ENCODE measurements around the gene PCLAF.
A peak's percentile ranks its signal among the peaks of the same experiment; 100 is the strongest.
"Not testable (repeated sequence)": the region's sequence is repeated elsewhere in the genome, so short reads cannot be mapped to it uniquely, and the experiment has no call there.

Gene PCLAF

DNA sequence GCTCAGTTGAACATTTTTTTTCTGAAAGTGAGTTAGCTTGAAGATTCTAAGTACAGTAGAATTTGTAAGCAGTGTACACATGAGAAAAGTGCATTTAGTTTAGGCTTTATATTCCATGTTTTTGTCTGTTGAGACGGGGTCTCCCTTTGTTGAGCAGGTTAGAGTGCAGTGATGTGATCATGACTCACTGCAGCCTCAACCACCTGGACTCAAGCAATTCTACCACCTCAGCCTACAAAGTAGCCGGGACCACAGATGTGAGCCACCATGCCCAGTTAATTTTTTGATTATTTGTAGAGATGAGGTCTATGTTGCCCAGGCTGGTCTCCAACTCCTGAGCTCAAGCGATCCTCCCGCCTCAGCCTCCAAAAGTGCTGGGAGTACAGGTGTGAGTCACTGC, 20.0 kb downstream of the PCLAF start:
- DNase-seq: no peak

DNA sequence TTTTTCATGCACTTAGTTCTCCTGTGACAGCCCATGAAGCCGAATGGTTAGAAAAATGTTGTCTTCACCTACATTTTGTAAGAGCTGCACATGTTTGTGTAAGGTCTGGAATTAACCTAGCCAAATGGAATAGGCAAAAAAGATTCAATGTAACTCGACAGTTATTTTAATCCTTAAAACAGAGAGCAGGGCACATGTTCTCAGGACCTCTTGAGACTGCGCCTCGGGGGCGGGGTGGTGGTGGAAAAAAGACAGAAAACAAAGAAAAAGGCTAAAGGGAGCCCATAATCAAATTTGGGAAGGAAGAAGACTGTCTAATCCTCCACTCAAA, 24.6 kb downstream of the PCLAF start:
- DNase-seq: no peak
- ATAC-seq: no peak

More for the DNA sequence above, 20.0 kb downstream of the PCLAF start:
- no peak for ATAC-seq

DNA sequence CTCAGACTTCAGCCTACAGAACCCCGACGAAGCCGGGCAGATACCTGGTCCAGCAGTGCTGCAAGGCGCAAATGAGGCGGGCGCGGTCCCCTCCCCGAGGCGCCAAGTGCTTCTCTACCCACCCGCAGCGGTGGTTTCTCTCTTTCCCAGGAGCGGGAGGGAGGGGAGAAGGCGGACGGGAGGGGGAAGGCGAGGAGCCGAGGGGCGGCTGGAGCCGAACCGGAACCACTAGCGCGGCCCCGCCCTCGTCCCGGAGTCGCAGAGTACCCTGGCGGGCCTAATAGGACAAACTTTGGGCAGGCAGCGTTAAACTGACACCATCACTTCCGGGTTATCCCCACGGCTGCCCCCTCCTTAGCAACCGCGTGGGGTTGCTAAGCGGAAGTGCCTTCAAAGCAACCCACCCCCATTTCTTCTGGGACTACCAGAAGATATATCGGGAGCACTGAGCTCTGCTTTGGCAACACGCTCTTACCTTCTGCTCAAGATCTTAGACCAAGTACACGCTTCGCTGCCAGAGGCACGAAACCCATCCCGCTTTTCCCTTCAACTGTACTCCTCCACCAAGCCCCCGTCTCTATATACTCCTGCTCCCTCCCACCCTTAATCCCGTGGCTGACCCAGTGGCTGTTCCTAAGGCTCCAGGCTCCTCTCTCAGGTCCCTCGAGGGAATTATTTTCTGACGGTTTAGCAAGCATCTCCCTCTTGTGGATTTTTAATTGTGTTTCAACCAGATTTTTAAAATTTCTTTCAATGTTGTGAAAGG, 25.1 kb downstream of the PCLAF start, which contains the start of gene CSNK1G1:
Gene CSNK1G1, minus strand, starts transcription at position 230 of the 766 bp plus-strand sequence. CDS start 55,674 bp downstream, outside the sequence.
- peak; percentile 99 for ATAC-seq
- peak; percentile 92 for DNase-seq

DNA sequence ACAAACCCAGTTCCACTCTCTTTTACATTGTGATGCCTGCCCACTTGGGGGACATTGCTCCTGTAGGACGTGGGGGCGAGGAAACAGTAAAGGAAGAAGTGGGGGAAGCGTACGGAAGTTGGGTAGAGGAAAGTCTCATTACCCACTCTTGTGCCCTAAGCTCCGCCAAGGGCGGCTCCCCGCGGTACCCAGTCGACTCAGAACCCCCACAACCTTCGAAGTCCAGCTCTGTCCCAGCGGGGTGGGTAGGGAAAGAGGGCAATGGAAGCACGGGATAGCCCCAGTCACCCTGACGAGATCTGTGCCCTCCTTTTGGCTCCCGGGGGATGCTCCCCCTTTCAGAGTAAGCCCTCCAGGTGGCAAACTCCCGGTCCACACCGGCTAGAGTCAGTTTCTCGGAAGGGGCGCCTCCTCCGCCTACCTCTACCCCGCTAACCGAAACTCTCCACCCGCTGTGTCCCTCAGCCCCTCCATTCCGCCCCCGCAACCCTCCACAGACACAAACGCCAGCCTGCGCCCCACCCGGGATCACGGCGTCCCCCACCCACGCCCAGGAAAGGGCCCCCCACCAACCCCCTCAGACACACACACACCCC, 25.8 kb downstream of the PCLAF start:
- DNase-seq (peak; percentile 46), ATAC-seq (peak; percentile 45)

DNA sequence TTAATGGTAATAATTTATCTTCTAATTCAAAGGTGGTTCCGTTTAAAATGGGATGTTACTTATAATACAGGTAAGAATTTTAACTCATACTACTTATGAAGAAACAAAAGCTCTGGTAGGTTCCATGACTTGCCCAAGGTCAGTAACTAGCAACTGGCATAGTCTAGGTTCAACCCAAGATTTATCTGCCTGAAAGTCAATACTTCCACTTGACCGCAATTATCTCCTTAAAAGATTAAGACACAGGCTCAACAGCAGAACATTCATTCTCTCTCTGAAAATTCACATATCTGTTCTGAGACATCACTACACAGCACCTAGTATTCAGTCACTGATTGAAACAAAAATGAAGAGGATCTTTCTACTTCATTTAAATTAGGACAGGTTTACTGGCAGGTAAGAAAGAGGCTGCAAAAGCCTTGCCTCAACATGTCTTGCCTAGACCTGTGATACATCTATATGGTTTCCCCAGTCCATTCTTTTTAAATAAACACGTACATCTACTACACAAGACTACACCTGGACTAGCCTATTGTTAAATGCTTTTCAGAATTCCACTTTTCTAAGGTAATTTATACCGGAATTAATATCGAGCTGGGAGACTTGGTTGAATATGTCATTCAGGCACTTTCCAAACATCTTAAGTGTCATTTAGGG, 26.4 kb downstream of the PCLAF start:
- ATAC-seq: no peak

DNA sequence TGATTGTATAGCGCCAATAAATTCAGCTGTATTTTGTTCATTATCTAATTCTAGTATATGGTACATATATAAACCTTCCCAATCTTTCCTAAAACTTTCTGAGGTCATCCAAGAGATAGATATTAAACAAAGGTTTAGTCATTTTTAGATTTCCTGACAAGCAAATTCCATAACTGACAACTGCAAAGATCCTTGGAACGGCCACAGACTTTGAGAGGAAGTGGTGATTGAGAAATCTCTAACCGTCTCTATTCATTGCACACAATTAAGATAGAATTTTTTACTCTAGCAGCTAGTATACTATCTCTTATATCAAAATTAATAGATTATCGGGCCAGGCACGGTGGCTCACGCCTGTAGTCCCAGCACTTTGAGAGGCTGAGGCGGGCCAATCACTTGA, 30.0 kb downstream of the PCLAF start:
- DNase-seq (no peak), ATAC-seq (no peak)

More for the DNA sequence above, 26.4 kb downstream of the PCLAF start:
- DNase-seq: no peak

DNA sequence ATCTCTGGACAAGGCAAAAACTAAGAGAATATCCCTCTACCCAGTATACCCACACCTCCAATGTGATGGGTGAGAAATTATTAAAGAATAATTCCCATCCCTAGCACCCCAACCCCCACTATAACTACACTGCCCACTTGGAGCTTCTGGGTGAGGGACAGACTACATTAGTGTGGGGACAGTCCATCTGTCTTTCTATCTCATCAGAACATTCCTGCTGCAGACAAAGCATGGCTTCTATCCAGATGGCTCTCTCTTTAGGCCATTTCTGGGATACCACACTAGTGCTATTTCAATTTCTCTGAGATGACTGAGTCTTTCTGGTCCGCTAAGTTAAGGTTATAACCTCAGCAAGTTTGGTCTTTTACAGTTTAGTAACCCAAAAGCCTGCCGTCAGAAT, 31.9 kb downstream of the PCLAF start:
- ATAC-seq: no peak
- no peak for DNase-seq

DNA sequence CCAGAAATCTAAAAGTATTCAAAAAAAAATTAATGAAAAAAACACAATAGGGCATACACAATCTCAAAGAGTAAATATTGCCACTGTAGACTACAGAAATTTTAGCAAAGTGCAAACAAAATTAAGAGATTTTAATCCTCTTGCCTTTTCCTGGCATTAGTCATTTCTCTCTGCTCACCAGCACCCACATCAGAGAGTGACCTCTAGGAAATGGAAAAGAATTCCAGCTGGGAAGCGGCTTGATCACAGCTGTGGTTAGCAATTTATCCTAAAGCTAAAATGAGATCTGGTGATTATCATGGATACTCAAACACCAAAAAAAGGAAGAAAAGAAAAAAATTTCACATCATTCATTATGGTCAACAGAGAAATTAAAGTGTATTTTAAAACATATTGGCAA, 32.8 kb downstream of the PCLAF start:
- DNase-seq (no peak), ATAC-seq (no peak)

DNA sequence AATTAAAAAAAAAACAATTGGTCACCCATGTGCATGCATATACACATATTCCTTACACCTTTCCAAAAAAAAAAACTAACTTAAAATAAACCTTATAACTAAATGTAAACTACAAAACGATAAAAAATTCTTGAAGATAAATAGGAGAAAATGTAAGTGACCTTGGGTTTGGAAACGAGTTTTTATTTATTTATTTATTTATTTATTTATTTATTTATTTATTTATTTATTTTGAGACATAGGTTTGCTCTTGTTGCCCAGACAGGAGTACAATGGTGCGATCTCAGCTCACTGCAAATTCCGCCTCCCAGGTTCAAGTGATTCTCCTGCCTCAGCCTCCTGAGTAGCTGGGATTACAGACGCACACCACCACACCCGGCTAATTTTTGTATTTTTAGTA, 35.0 kb downstream of the PCLAF start:
- DNase-seq, ATAC-seq: not testable (repeated sequence)

DNA sequence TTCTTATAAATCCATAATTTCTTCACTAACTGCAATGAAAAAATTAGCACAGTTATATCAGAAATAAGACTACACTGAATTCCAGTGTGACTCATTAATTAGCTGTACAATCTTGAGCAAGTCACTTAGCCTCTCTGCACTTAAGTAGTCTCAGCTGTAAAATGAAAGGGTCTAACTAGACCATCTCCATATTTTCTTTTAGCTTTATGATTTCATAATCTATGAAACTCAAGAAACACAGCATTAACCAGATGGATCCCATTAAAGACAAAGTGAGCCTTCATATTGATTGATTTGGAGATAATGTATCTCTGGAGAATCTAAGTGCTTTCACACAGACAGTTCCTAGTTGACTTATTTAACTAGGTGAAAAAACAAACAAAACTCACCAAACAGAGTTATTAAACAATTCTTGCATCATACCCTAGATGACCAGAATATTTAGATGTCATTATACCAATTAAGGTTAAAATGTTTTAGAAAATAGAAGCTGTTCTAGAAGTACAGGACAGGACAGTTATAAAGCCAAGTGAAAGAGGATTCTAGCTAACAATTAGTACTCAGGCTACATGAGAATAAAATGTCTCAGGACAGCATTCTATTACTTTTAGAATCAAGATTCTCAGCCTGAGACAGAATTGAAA, 36.5 kb downstream of the PCLAF start:
- DNase-seq: no peak
- no peak for ATAC-seq

DNA sequence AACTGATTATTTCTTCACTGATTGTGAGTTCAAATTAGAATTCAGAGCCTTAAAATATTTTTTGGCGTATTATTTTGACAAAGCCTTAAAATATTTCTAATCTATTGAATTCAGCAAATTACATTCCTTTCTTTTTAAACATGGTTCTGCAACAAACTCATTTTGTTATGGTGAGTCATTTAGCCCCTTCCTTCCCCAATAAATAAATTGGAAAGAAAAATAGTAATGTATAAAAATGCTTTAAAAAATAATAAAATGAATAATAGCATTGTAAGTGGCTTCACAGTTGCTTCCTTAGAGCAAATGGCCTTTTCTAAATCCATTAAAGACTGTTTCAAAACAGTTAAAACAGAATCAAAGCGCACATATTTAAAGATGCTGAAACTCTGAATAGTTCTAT, 37.4 kb downstream of the PCLAF start:
- ATAC-seq (no peak), DNase-seq (no peak)

DNA sequence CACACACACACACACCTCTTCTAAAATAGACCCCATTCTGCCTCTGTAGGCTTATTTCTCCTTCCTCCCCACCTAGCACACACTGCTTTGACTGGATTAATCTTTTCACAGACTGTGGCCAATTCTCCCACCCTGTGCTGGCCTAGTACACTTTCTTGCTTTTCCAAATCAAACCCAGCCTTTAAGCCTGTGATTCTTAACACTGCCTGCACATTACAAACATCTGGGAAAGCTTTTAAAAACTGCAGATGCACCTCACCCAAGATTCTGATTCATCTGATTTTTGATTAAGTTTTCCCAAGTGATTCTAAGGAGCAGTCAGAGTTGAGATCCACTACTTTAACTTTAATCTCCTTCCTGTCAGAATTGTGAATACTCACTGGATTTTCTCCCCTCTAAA, 38.0 kb downstream of the PCLAF start:
- no peak for ATAC-seq

DNA sequence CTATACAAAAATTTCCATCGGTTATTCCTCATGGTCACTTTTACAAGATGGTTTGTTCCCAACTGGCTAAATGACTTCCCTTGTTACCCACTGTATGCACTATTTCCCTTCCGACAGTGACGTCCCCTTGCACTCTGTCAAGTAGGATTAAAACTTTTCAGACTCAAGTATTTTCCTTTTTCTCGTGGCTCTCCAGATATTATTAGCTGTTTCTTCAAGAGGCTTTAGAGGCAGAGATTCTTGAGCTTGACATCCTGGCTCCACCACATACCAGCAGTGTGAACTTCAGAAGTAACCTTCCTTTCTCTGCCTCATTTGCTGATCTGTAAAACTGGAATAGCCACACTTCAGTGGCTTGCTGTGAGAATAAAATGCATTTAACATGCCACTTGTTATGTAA, 39.3 kb downstream of the PCLAF start:
- DNase-seq: no peak
- ATAC-seq: no peak

More for the DNA sequence above, 38.0 kb downstream of the PCLAF start:
- DNase-seq: no peak

DNA sequence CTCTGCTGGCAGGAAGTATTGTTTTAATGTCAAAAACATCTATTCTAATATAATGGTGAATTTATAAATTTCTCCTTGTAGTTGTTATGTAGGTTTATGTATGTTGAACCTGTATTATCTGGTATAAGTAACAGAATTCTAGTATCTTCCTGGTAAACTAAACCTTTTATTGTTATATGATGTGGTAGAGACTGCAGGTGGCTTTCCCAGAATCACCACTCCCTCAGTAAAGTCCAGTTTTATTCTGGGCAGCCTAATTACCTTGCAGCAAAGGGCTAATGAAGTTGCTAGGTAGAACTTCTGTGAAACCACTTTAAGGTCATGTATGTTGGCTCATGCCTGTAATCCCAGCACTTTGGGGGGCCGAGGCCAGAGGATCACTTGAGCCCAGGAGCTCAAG, 40.9 kb downstream of the PCLAF start:
- ATAC-seq (no peak), DNase-seq (no peak)

DNA sequence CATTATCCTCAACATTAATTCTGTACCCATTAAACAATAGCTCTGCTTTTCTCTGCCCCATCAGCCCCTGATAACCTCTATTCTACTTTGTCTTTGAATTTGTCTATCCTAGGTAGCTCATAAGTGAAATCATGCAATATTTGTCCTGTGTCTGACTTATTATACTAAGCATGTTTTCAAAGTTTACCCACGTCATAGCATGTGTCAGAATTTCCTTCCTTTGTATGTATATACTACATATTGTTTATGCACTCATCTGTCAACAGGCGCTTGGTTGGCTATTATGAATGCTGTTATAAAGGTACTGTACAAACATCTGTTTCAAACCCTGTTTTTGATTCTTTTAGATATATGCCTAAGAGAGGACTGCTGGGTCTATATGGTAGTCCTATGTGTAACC, 43.5 kb downstream of the PCLAF start:
- ATAC-seq (no peak), DNase-seq (no peak)

DNA sequence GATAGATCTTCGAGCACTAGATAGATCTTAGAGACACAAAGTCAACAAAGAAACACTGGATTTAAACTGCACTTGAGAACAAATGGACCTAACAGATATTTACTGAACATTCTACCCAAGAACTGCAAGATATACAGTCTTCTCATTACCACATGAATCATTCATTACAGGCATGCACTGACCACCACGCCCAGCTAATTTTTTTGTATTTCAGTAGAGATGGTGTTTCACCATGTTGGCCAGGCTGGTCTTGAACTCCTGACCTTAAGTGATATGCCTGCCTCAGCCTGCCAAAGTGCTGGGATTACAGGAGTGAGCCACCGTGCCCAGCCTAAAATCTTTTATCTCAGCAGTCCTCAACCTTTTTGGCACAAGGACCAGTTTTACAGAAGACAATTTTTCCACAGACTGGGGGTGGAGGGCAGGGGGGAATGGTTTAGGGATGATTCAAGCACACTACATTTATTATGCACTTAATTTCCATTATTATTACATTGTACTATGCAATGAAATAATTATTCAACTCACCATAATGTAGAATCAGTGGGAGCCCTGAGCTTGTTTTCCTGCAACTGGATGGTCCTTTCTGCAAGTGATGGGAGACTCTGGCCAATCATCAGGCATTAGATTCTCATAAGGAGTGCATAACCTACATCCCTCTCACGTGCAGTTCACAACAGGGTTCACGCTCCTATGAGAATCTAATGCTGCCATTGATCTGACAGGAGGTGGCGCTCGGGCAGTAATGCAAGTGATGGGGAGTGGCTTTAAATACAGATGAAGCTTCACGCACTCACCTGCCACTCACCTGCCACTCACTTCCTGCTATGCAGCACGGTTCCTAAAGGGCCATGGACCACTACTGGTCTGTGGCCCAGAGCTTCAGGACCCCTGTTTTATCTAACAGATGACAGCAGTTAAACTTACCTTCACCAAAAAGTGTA, 47.0 kb downstream of the PCLAF start:
- no peak for DNase-seq

DNA sequence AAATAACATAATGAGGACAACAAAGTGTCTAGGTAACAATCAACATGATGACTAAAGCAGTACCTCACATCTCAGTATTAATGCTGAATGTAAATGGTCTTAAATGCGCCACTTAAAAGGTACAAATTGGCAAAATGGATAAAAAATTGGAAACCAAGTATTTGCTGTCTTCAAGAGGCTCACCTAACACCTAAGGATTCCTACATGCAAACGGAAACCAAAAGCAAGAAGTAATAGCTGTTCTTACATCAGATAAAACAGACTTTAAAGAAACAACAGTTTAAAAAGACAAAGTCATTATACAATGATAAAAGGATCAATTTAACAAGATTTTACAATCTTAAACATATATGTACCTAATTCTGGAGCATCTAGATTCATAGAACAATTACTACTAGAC, 47.7 kb downstream of the PCLAF start:
- DNase-seq (no peak), ATAC-seq (no peak)

More for the DNA sequence above, 47.0 kb downstream of the PCLAF start:
- no peak for ATAC-seq

DNA sequence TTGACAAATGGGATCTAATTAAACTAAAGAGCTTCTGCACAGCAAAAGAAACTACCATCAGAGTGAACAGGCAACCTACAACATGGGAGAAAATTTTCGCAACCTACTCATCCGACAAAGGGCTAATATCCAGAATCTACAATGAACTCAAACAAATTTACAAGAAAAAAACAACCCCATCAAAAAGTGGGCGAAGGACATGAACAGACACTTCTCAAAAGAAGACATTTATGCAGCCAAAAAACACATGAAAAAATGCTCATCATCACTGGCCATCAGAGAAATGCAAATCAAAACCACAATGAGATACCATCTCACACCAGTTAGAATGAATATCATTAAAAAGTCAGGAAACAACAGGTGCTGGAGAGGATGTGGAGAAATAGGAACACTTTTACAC, 49.6 kb downstream of the PCLAF start:
- DNase-seq, ATAC-seq: not testable (repeated sequence)

DNA sequence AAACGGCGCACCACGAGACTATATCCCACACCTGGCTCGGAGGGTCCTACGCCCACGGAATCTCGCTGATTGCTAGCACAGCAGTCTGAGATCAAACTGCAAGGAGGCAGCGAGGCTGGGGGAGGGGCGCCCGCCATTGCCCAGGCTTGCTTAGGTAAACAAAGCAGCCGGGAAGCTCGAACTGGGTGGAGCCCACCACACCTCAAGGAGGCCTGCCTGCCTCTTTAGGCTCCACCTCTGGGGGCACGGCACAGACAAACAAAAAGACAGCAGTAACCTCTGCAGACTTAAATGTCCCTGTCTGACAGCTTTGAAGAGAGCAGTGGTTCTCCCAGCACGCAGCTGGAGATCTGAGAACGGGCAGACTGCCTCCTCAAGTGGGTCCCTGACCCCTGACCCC, 54.3 kb downstream of the PCLAF start:
- not testable (repeated sequence) for DNase-seq, ATAC-seq

DNA sequence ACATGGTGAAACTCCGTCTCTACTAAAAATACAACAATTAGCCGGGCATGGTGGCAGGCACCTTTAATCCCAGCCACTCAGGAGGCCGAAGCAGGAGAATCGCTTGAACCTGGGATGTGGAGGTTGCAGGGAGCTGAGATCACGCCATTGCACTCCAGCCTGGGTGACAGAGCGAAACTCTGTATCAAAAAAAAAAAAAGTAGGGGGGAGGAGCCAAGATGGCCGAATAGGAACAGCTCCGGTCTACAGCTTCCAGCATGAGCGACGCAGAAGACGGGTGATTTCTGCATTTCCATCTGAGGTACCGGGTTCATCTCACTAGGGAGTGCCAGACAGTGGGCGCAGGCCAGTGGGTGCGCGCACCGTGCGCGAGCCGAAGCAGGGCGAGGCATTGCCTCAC, 54.8 kb downstream of the PCLAF start:
- ATAC-seq, DNase-seq: not testable (repeated sequence)

DNA sequence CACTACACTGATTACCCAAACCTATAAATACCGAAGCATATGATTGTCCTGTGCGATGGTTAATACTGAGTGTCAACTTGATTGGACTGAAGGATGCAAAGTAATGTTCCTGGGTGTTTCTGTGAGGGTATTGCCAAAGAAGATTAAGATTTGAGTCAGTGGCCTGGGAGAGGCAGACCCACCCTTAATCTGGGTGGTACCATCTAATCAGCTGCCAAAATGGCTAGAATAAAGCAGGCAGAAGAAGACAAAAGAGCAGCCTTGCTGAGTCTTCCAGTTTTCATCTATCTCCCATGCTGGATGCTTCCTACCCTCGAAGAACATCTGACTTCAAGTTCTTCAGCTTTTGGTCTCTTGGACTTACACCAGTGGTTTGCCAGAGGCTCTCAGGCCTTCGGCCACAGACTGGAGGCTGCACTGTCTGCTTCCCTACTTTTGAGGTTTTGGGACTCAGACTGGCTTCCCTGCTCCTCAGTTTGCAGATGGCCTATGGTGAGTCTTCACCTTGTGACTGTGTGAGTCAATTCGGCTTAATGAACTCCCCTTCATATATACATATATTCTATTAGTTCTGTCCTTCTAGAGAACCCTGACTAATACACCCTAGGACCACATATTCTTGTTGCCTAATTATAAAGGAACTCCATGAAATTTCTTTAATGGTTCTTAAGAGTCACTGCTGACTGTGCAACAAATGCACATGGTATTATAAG, 56.9 kb downstream of the PCLAF start:
- no peak for DNase-seq
- ATAC-seq: no peak
